H9 (cell line): ENCODE measurements around the gene FMOD. TPM values are rescaled to one million over a fixed set of nuclear protein-coding genes. Genes with fewer than 3 reads are reported as not detected.

Source experiments
- DNase-seq: peaks from one replicate; pipeline ENCODE4 v3.0.0-alpha.2; 2017
- H2AFZ ChIP-seq: one replicate; pipeline ENCODE4 v1.6.1; 2013; ENCODE audit warnings: mild to moderate bottlenecking, low read length, control low read depth, moderate library complexity
- H2AK5ac ChIP-seq: 2 replicates; pipeline ENCODE4 v1.6.1; 2013; ENCODE audit warnings: low read length, control low read depth, mixed read lengths; ENCODE audit not compliant: insufficient read length
- H2BK120ac ChIP-seq: one replicate; pipeline ENCODE4 v1.6.1; 2013; ENCODE audit warnings: low read depth, mild to moderate bottlenecking, low read length, control low read depth, inconsistent platforms; ENCODE audit not compliant: poor library complexity, severe bottlenecking
- H2BK12ac ChIP-seq: 2 replicates; pipeline ENCODE4 v1.6.1; 2013; ENCODE audit warnings: low read length, control low read depth, mixed read lengths, low read depth; ENCODE audit not compliant: insufficient read length
- H2BK15ac ChIP-seq: 2 replicates; pipeline ENCODE4 v1.6.1; 2013; ENCODE audit warnings: low read depth, low read length, control low read depth
- H2BK20ac ChIP-seq: one replicate; pipeline ENCODE4 v1.6.1; 2013; ENCODE audit warnings: low read depth, mild to moderate bottlenecking, low read length, control low read depth, inconsistent platforms; ENCODE audit not compliant: poor library complexity, severe bottlenecking
- H2BK5ac ChIP-seq: 2 replicates; pipeline ENCODE4 v1.6.1; 2013; ENCODE audit warnings: low read length, control low read depth, mixed read lengths; ENCODE audit not compliant: insufficient read length
- H3K14ac ChIP-seq: 2 replicates; pipeline ENCODE4 v1.6.1; 2013; ENCODE audit warnings: low read length, control low read depth; ENCODE audit not compliant: insufficient read depth
- H3K18ac ChIP-seq: 2 replicates; pipeline ENCODE4 v1.6.1; 2013; ENCODE audit warnings: low read depth, mild to moderate bottlenecking, mixed read lengths, low read length, control low read depth; ENCODE audit not compliant: insufficient read length
- H3K23ac ChIP-seq: 2 replicates; pipeline ENCODE4 v1.6.1; 2013; ENCODE audit warnings: low read length, control low read depth, mixed read lengths, low read depth; ENCODE audit not compliant: insufficient read length
- H3K23me2 ChIP-seq: 2 replicates; pipeline ENCODE4 v1.6.1; 2013; ENCODE audit warnings: low read depth, mild to moderate bottlenecking, mixed read lengths, low read length, control low read depth; ENCODE audit not compliant: insufficient read length, poor library complexity, severe bottlenecking
- H3K27ac ChIP-seq: 2 replicates; pipeline ENCODE4 v1.5.1; 2013; ENCODE audit warnings: low read length, control low read depth, mixed read lengths, low read depth; ENCODE audit not compliant: insufficient read length
- H3K27me3 ChIP-seq: 2 replicates; pipeline ENCODE4 v1.6.1; 2013; ENCODE audit warnings: low read length, control low read depth, inconsistent platforms; ENCODE audit not compliant: insufficient read depth
- H3K4ac ChIP-seq: 2 replicates; pipeline ENCODE4 v1.6.1; 2013; ENCODE audit warnings: low read depth, mild to moderate bottlenecking, control low read depth, inconsistent platforms, low read length, moderate library complexity
- H3K4me1 ChIP-seq: 2 replicates; pipeline ENCODE4 v1.6.1; 2013; ENCODE audit warnings: low read length, control low read depth, inconsistent platforms; ENCODE audit not compliant: insufficient read depth
- H3K4me2 ChIP-seq: 2 replicates; pipeline ENCODE4 v1.6.1; 2013; ENCODE audit warnings: low read length, control low read depth, mixed read lengths; ENCODE audit not compliant: insufficient read length, insufficient read depth
- H3K56ac ChIP-seq: 2 replicates; pipeline ENCODE4 v1.6.1; 2013; ENCODE audit warnings: low read depth, mild to moderate bottlenecking, mixed read lengths, low read length, control low read depth; ENCODE audit not compliant: insufficient read length
- H3K79me1 ChIP-seq: 2 replicates; pipeline ENCODE4 v1.6.1; 2013; ENCODE audit warnings: low read depth, mild to moderate bottlenecking, moderate library complexity, low read length, control low read depth, inconsistent platforms; ENCODE audit not compliant: insufficient read depth, poor library complexity, severe bottlenecking
- H3K79me2 ChIP-seq: 2 replicates; pipeline ENCODE4 v1.6.1; 2013; ENCODE audit warnings: low read length, control low read depth, inconsistent platforms; ENCODE audit not compliant: insufficient read depth
- H3K9ac ChIP-seq: 2 replicates; pipeline ENCODE4 v1.6.1; 2013; ENCODE audit warnings: low read length, control low read depth, mixed read lengths; ENCODE audit not compliant: insufficient read length; ENCODE audit errors: extremely low read depth
- H3K9me3 ChIP-seq: one replicate; pipeline ENCODE4 v1.6.1; 2013; ENCODE audit warnings: low read depth, low read length, inconsistent platforms; ENCODE audit not compliant: control insufficient read depth
- H3T11ph ChIP-seq: one replicate; pipeline ENCODE4 v1.6.1; 2013; ENCODE audit warnings: mild to moderate bottlenecking, low read length, control low read depth, inconsistent platforms
- H4K20me1 ChIP-seq: one replicate; pipeline ENCODE4 v1.6.1; 2013; ENCODE audit not compliant: control insufficient read depth, insufficient read length, insufficient read depth
- H4K5ac ChIP-seq: 2 replicates; pipeline ENCODE4 v1.6.1; 2013; ENCODE audit warnings: low read depth, mild to moderate bottlenecking, mixed read lengths, low read length, control low read depth; ENCODE audit not compliant: insufficient read length
- H4K8ac ChIP-seq: replicated peaks from 2 replicates; pipeline ENCODE4 v1.6.1; 2013; ENCODE audit warnings: low read length, control low read depth, mixed read lengths, low read depth; ENCODE audit not compliant: insufficient read length
- H4K91ac ChIP-seq: 2 replicates; pipeline ENCODE4 v1.6.1; 2013; ENCODE audit warnings: low read depth, mild to moderate bottlenecking, moderate library complexity, mixed read lengths, low read length, control low read depth; ENCODE audit not compliant: insufficient read length
- H3K27ac Mint-ChIP-seq, 3 experiments: 2 replicates in 2 of 3; 3 replicates in 1 of 3; pipeline ENCODE4 v1.8.0; 2020 to 2021; ENCODE audit warnings: mixed read lengths in 3 of 3, mild to moderate bottlenecking in 1 of 3, moderate library complexity in 1 of 3
- H3K27me3 Mint-ChIP-seq: 2 replicates; pipeline ENCODE4 v1.8.0; 2021; ENCODE audit warnings: low read depth, mild to moderate bottlenecking, moderate library complexity, mixed read lengths
- H3K36me3 Mint-ChIP-seq, 3 experiments: 2 replicates in 2 of 3; 3 replicates in 1 of 3; pipeline ENCODE4 v1.8.0; 2020 to 2021; ENCODE audit warnings: low read depth in 3 of 3, mixed read lengths in 3 of 3; ENCODE audit not compliant: insufficient read depth in 1 of 3
- H3K4me1 Mint-ChIP-seq, 2 experiments: 2 replicates each; pipeline ENCODE4 v1.8.0; 2020; ENCODE audit warnings: mixed read lengths in 2 of 2
- H3K4me3 Mint-ChIP-seq, 2 experiments: 2 replicates in 1 of 2; 3 replicates in 1 of 2; pipeline ENCODE4 v1.8.0; 2020 to 2021; ENCODE audit warnings: mild to moderate bottlenecking in 2 of 2, mixed read lengths in 2 of 2, moderate library complexity in 1 of 2
- H3K9me3 Mint-ChIP-seq, 2 experiments: 2 replicates in 1 of 2; 3 replicates in 1 of 2; pipeline ENCODE4 v1.8.0; 2020; ENCODE audit warnings: mild to moderate bottlenecking in 2 of 2, mixed read lengths in 2 of 2, moderate library complexity in 1 of 2
- WGBS: extraction: QIAGEN DNeasy Blood & Tissue Kit; methylation state at CpG from one replicate; pipeline ENCODE4 v1.1.7; 2013; ENCODE audit warnings: missing lambda C conversion rate, low lambda C conversion rate, mixed read lengths; ENCODE audit not compliant: insufficient read length; ENCODE audit errors: extremely low coverage; 5-methylcytosine and 5-hydroxymethylcytosine counted together
- total RNA-seq: library from RNA; stranded (reverse); gene quantifications from 2 replicates; pipeline ENCODE4 v1.2.1, GENCODE V29; 2021
- TF ChIP-seq, protein P1 (sequence below): fragments of 200-600 bp; sonication (generic); conservative IDR thresholded peaks from 3 replicates; pipeline ENCODE4 v1.8.0; 2021; ENCODE audit warnings: antibody characterized with exemption, mild to moderate bottlenecking

The FMOD gene
- total RNA-seq, 1 experiment from 2014 or later, result not detected

DNA sequence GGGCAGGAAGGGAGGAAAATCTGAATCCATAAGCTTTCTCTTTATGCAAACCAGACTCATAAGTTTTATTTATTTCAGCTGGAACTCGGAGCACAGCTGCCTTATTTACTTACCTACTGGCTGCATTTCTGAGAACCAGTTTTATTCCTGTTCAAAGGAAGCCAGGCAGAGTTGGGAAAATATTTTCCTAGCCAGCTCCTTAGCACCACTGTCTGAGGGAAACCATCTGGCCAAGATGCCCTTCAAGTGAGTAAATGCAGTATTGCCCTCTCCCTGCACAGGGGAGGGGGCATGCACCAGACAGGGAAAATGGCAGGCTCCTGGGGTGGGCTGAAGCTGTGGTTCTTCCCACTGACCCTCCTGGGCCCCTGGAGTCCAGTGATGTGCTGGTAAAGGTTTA is 28.9 kb upstream of the FMOD start:
- H3K27ac Mint-ChIP-seq, result no peak overlapping the region
- no peaks in the 10 kb centered on the region for H3K9me3 Mint-ChIP-seq
- Histone ChIP-seq H3K56ac (no peak overlapping the region), H3K79me2 (no peaks in the 10 kb centered on the region), H3K79me1 (no peaks in the 10 kb centered on the region), H2BK15ac (no peak overlapping the region), H4K5ac (no peak overlapping the region), H3K23me2 (no peaks in the 10 kb centered on the region), H2AFZ (no peak overlapping the region), H4K8ac (no peak overlapping the region), H4K91ac (no peak overlapping the region), H3K14ac (no peak overlapping the region), H2BK20ac (no peak overlapping the region), H3K4me2 (no peak overlapping the region), H3K27me3 (no peaks in the 10 kb centered on the region), H2BK120ac (no peak overlapping the region), H3K27ac (no peak overlapping the region), H3K23ac (no peak overlapping the region), H2BK5ac (no peak overlapping the region), H3T11ph (no peak overlapping the region), H2BK12ac (no peak overlapping the region), H3K4ac (no peak overlapping the region), H3K4me1 (no peaks in the 10 kb centered on the region), H3K9ac (no peak overlapping the region), H3K18ac (no peak overlapping the region), H2AK5ac (no peak overlapping the region), H4K20me1 (no peaks in the 10 kb centered on the region), H3K9me3 (no peaks in the 10 kb centered on the region)
- H3K4me1 Mint-ChIP-seq, result peaks cover 2 to 8% of the 10 kb centered on the region in 2 experiments; a peak in 3 of 4 replicates
- DNase-seq, result no peak
- no peak overlapping the region for H3K4me3 Mint-ChIP-seq
- no peaks in the 10 kb centered on the region for H3K36me3 Mint-ChIP-seq
- H3K27me3 Mint-ChIP-seq, result peaks cover 18% of the 10 kb centered on the region
- WGBS, result no CpG with 5 or more reads among the region's 1 CpG
- TF ChIP-seq, protein P1, sequence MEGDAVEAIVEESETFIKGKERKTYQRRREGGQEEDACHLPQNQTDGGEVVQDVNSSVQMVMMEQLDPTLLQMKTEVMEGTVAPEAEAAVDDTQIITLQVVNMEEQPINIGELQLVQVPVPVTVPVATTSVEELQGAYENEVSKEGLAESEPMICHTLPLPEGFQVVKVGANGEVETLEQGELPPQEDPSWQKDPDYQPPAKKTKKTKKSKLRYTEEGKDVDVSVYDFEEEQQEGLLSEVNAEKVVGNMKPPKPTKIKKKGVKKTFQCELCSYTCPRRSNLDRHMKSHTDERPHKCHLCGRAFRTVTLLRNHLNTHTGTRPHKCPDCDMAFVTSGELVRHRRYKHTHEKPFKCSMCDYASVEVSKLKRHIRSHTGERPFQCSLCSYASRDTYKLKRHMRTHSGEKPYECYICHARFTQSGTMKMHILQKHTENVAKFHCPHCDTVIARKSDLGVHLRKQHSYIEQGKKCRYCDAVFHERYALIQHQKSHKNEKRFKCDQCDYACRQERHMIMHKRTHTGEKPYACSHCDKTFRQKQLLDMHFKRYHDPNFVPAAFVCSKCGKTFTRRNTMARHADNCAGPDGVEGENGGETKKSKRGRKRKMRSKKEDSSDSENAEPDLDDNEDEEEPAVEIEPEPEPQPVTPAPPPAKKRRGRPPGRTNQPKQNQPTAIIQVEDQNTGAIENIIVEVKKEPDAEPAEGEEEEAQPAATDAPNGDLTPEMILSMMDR, result no peak
